Measurements from ENCODE around the gene MOB3B.

GRCh38 chr9:27402626-27403025 is 127.0 kb downstream of the MOB3B start:
- no peak for TF ChIP-seq CTCF (IDR thresholded peaks at IDR 0.05)
- TF ChIP-seq TCF7L2 (IDR thresholded peaks at IDR 0.05; ENCODE audit: low read depth, low read length), result no peak

All from Panc1 (cell line).